GM18511 (cell line): ENCODE measurements around the gene PRKAG1.
A peak's percentile ranks its signal among the peaks of the same experiment; 100 is the strongest.

ENCODE experiments used
- ATAC-seq: cut with Tn5 transposase; IDR thresholded peaks from one replicate; pipeline ENCODE4 v1.9.1; 2021; ENCODE audit warnings: mild to moderate bottlenecking, moderate library complexity; ENCODE audit not compliant: unreplicated experiment

The PRKAG1 gene

DNA sequence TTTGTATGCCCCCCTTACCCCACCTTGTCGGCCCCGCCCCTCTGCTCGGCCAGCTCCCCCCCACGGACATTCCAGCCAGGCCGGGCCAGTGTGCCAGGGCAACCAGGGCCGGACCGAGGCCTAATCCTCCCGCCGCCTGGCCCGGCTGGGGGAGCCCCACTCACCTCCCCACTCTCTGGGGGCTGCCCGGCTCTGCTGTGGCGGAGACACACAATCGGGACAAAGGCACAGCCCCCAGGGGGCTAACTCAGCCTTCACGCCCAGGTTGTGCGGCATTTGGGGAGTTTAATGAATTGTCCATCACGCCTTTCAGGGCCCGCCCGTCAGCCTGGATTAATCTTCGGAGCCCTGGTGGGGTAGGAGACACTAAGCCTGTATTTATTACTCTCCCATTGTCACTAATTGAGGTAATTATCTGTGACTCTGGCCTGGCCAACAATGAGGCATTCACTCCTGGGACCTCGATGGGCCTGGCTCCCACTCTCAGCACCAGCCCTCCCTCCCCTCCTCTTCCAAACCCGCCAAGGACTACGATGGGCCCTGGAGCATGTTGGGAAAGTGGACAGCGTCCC lies 31.8 kb downstream of the PRKAG1 start:
- no peak for ATAC-seq

DNA sequence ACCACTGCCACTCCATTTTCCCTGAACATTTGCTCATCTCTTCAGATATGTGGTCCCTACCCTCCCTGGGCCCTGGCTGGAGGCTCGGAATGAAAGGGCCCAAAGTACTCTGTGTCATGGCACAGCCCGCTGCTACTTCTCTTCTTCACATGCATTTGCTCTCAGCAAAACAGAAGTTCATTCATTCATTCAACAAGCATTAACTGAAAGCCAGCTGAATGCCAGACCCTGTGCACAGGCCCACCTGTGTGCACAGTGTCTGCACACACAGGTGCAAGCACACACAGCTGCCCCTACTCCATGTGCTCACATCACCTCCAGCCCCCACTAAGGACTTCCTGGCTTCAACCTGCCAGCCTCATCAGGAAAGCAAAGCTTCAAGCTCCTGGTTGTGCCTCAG lies 32.7 kb downstream of the PRKAG1 start:
- ATAC-seq, result no peak

DNA sequence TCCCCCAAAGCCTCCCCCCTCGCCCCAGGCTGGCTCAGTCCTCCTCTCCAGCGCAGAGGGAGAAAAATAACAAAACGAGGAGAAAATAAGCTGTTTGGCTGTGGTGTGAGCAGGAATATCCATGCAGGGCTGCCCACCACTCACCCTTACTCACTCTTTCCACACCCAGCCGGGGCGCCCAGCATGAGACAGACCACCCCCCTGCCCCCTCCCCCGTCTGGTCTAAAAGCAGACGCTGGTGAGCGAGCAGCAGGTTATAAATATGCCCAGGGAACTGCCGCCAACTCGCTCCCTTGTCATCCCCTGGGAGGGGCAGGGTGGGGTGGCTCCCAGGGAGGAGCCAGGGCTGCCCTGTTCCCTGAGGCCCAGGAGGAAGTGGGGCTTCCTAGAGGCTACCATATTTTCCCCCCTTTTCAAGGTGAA lies 33.1 kb downstream of the PRKAG1 start:
- ATAC-seq, result no peak

DNA sequence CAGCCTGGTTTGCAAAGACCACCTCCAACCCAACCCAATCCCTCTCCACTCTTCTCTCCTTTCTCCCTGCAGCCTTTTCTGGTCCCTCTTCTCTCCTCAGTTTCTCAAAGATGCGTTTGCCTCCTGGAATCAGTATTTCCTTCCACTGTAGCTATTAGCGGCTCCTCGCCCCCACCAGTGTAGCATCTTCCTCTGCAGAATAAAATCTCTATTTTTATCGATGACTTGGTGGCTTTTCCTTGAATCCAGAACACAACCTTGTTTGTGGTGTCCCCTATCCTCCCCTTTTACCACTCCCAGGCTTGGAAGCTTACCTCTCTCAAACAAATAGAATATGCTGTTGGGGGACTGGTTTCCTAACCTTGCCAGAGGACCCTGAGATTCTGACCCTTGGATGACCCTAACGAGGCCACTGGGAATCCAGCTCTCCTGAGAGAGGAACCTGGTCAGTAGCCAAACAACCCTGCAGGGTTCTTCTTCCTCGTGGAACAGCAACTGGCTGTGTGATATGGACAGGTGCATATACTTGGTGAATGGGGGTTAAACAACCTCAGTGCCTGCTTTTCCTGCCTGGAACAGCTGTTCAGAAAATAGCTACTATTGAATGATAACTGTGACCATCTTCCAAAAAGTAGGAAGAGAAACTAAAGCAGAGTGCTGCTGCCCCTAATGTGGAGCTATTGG lies 36.0 kb downstream of the PRKAG1 start:
- no peak for ATAC-seq

DNA sequence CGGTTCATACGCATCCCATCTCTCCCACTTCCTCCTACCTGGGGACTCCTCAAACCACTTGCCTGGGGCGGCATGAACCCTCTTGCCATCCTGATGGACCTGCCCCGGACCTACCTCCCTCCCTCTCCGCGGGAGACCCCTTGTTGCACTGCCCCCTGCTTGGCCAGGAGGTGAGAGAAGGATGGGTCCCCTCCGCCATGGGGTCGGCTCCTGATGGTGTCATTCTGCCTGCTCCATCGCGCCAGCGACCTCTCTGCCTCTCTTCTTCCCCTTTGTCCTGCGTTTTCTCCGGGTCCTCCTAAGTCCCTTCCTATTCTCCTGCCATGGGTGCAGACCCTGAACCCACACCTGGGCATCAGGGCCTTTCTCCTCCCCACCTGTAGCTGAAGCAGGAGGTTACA lies 36.8 kb downstream of the PRKAG1 start:
- no peak for ATAC-seq

DNA sequence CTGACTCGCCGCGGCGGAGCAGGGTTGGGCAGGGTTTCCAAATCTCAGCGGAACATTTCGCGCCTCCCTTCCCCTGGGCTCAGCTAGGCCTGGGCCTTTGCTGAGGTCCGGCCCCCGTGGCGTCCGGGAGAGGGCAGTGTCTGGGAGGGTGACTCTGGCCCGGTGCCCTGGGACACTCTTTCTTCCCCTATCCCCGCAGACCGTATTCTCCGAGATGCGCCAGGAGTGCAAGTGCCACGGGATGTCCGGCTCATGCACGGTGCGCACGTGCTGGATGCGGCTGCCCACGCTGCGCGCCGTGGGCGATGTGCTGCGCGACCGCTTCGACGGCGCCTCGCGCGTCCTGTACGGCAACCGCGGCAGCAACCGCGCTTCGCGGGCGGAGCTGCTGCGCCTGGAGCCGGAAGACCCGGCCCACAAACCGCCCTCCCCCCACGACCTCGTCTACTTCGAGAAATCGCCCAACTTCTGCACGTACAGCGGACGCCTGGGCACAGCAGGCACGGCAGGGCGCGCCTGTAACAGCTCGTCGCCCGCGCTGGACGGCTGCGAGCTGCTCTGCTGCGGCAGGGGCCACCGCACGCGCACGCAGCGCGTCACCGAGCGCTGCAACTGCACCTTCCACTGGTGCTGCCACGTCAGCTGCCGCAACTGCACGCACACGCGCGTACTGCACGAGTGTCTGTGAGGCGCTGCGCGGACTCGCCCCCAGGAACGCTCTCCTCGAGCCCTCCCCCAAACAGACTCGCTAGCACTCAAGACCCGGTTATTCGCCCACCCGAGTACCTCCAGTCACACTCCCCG lies 37.4 kb downstream of the PRKAG1 start:
- ATAC-seq, result no peak

DNA sequence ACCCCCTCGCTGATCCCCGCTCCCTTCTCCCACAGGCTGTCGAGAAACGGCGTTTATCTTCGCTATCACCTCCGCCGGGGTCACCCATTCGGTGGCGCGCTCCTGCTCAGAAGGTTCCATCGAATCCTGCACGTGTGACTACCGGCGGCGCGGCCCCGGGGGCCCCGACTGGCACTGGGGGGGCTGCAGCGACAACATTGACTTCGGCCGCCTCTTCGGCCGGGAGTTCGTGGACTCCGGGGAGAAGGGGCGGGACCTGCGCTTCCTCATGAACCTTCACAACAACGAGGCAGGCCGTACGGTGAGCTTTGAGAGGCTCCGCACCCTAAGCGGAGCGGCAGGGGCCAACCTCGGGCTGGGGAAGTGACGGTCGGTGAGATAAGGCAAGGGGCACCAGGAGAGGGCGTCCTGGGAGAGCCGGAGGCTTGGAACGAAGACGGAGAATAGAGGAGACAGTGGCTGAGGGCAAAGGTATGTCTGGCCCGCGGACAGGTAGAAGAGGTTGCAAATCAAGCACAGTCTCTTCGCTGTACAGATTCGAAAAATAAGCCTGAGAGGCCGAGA lies 38.1 kb downstream of the PRKAG1 start:
- no peak for ATAC-seq

DNA sequence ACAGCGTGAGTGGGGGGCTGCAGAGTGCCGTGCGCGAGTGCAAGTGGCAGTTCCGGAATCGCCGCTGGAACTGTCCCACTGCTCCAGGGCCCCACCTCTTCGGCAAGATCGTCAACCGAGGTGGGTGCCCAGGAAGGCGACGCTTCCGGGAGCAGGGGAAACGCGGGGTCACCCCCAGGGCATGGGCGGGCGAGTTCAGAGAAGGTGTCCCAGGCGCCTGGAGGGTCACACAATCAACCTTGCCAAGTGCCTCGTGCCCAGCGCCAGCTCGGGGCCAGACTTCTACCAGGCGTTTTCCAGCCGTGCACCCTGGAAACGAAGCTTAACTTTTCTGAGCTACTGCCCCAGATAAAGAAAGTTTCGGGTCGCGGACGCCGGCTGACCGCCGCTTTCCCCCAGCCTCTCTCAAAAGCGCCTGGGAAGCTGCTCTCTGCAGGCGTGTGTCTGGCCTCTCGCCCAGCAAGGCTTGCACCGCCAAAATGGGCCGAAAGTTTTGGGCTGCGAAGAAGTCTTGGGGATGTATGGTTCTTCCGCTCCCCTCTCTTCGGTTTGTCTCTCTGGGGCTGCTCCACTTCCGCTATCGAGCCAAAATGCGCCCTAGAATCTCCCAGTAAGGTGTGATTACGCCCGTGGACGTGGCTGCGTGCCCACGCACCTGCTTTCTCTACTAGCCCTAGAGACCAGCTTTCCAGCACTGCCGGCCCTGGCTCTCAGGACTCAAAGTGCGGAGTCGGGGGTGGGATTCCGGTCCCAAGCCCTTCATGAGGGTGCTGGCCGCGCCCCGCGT lies 38.8 kb downstream of the PRKAG1 start:
- ATAC-seq, result no peak

DNA sequence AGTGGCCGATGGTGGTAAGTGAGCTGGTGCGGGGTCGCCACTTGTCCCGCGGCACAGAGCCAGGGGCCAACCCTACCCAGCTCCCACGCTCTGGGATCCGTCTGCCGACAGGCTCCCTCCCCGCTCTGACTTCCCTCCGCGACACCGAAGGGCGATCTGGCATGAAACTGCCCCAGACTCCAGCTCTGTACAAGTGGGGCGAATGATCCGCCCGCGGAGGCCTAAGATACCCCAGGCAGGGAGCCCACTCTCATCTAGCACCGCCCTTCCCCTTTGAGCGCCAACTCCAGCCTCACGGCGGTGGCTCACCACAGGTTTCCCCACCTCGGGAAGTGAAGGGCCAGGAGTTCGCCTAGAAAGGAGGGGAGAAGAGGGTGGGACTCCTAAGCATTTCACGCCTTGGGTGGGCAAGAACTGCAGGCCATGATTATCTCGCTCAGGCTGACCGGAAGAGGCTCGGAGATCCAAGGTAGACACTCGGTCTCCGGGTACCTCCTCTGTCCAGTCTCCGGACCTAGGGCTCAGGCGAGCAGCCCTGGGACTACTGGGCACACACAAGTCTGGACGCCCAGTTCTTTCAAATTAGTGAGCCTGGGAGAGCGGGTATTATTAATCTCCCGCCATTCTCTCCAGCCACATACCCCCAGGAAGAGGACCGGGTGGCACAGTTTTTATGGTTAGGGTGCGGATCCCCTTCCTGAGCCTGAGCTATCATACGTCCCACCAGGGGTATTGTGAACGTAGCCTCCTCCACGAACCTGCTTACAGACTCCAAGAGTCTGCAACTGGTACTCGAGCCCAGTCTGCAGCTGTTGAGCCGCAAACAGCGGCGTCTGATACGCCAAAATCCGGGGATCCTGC lies 39.6 kb downstream of the PRKAG1 start:
- ATAC-seq, result peak; percentile 9

DNA sequence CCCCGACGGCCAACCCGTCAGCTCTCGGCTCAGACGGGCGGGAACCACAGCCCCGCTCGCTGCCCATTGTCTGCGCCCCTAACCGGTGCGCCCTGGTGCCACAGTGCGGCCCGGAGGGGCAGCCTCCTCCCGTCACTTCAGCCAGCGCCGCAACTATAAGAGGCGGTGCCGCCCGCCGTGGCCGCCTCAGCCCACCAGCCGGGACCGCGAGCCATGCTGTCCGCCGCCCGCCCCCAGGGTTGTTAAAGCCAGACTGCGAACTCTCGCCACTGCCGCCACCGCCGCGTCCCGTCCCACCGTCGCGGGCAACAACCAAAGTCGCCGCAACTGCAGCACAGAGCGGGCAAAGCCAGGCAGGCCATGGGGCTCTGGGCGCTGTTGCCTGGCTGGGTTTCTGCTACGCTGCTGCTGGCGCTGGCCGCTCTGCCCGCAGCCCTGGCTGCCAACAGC lies 40.3 kb downstream of the PRKAG1 start, which contains the start of gene WNT1:
Gene WNT1 (plus strand): TSS at position 32 of the 450 bp plus-strand sequence. CDS start 329 bp downstream, at position 361.
- ATAC-seq, result peak; percentile 9

DNA sequence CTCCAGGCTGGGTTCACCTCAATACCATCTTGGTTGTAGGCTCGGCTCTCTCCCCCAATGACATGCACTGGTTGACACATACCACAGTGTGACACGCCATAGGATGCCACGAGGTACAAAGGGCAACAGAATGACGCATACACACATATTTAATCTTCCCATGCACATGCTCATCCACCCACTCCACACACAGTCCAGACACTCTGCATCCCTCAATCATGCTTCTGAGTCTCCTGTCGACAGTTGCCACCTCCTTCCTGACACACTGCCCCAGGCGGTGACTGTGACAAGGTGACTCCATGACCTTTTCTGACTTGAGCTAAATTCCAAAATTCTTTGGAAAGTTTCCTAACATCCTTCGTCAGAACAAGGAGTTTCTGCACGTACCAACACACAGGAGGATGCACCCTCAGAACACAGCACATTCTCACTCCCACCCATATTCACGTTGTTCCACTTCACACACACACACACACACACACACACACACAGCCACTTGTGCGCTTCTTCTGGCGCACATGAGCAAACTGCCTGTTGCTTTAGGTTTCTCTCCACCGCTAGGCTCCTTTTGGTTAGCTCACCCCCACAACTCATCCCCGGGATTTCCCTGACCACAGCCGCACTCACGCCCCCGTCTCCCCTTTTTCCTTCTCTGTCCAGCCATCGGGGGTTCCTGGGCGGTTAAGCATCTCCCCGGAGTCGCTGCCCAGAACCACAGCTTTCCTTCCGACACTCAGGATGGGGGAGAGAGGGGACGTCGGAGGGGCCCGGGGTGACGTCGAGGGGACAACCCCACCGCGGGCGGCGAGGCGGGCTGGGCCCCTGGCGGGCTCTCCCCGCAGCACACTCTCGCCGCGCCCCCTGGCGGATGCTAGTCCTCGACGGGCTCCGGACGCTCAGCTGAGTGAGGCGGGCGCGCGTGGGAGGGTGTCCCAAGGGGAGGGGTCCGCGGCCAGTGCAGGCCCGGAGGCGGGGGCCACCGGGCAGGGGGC lies 41.0 kb downstream of the PRKAG1 start:
- ATAC-seq, result peak; percentile 57

DNA sequence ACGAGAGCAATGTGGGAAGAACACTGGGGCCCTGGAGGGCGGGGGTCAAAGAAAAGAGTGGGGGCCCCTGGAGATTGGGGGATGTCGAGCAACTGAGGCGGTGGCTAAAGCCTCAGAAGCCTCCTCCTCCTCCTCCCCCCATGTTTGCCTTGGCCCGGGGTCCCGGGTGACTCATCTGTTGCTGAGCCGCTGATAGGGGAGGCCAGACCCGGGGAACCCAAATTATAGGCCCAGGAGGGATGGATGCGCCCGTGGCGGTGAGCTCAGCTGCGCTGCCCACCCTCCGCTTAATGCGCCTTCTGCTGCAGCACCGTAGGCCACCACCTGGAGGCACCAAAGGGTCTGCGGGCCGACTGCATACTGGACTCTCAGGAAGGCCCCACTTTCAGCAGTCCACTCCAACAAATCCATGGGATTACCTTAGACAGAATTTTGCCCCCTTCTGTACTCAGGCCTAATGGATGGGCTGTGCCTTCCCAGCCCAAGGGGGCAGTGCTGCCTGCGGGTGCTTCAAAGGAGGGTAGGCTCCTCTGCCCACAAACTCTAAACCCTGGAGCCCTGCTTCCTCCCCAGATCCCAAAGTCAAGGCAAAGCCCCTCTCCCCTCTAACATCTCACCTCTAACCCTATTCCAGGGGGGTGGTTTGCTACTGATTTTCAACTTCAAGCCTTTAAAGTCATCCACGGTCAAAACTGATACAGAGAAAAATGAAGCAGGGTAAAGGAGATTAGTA lies 44.5 kb downstream of the PRKAG1 start:
- ATAC-seq, result no peak

DNA sequence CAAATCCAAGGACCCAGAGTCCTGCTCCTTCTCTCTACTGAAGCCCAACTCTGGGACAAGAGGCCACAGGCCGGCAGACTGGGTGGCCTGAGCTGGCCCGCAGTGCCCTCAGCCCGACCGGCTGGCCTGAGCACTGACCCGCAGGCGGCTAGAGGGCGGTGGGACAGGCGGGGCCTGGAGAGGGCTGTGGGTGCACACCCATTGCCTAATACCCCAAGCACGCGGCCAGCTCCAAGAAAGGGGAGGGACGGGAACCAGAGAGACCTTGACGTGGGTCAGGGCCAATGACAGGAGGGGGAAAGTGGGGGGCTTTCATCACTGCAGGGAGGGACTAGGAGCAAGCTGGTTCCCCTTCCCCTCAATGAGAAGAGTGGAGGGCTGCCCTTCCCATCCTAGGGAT lies 45.0 kb downstream of the PRKAG1 start:
- no peak for ATAC-seq

DNA sequence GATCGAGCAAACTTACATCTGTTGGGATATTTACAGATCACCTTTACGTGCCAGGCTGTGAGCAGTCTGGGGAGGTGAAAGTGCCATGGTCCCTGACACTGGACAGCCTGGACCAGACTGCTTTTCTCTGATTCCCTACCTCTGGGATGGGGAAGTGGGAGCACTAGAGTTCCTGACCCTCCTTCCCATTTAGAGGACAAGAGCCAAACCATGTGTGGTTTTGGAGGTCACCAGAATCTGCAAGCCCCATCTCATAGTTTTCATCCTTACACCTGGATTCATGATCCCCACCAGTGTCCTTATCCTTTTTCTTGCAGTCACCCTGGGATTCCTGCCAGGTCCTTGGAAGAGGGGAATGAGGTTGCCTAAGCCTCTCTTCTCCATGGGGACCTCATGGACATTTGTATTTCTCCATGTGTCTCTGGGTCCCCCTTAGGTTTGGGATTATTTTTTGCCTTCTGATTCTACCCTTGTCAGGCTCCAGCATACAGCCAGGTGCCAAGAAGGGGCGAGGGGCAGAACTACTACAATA lies 45.6 kb downstream of the PRKAG1 start:
- ATAC-seq, result no peak

DNA sequence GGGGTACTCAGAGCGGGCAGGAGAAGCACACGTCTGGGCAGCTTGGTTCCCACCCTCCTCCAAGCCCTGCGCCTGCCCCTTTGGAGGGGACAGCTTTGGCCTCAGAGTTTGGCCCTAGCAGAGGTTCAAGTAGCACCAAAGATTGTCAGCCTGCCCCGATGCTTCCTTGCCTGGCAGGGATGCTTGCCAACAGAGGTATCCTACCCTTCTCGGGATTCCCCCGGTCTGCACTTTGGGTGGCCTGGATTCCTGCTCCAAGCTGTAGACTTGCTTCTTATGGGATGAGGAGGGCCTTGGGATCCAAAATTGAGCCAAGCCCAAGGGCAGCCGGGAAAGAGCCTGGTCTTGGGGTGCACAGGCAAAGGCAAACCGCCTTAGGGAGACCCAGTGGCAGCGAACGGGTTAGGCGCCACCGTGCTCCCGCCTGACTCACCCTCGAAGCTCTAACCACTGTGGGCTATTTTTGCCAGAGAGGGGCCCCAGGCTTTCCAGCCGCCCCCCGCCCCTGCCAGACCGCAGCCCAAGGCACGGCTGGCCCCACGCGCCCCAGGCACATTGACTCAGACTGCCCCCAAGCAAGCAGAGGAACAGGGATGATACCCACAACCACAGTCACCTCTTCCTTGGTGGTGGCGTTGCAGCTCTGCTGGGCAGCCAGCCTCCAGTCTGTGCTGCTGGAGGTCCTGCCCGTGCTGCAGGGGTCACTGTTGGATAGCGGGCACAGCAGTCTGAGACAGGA lies 46.2 kb downstream of the PRKAG1 start:
- ATAC-seq, result no peak

DNA sequence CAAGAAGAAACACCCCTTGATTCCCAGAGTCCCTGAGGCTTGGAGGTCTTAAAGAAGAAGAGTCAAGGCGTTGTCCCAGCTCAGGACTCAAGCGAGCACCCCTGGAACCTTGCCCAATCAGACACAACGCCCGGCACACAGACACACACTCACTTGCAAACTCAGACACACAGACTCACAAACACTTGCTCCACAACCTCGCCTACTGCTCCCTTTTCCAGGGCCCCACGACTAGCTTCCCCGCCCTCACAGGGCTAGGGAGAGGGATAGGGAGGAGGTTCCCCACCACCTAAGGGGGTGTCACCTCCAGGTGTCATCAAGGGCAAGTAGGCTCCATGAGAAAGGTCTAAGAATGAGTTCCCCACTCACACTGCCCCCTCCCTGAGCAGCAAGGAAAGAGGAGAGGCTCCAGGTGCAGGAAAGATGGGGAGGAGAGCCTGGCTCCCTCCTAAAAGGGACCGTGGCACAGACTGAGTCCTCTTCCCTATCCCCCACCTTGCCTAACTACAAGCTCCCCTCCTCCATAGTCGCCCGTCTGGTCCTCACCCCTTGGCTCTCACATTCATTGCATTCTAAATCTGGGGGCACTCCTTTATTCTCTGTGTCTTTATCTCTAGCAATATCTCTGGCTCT lies 47.8 kb downstream of the PRKAG1 start:
- no peak for ATAC-seq
